SK-N-SH treated with all-trans-retinoic acid at 6 μM for 48 hours (cell line): Measurements from ENCODE around the gene SFXN1.
"Not testable (repeated sequence)": the region's sequence is repeated elsewhere in the genome, so short reads cannot be mapped to it uniquely, and the experiment has no call there.

Experiments
- ATAC-seq: fragments of 200-7000 bp; cut with Tn5 transposase; 3 replicates; pipeline ENCODE4 v1.9.1; 2020; ENCODE audit warnings: mild to moderate bottlenecking, moderate library complexity
- ARNTL ChIP-seq: fragments of 450-650 bp; formaldehyde crosslinking; IDR thresholded peaks from 2 replicates; pipeline ENCODE4 v1.5.0; 2020; ENCODE audit warnings: low read depth, mild to moderate bottlenecking, moderate library complexity, borderline replicate concordance
- BACH2 ChIP-seq: fragments of 250-450 bp; sonication (Bioruptor Pico); IDR thresholded peaks from 2 replicates; pipeline ENCODE4 v1.9.0; 2021; ENCODE audit warnings: mild to moderate bottlenecking, borderline replicate concordance
- CSDC2 ChIP-seq: fragments of 250-450 bp; sonication (Bioruptor Pico); IDR thresholded peaks from 2 replicates; pipeline ENCODE4 v1.5.0; 2020; ENCODE audit warnings: mild to moderate bottlenecking, moderate library complexity
- ESRRG ChIP-seq: fragments of 250-450 bp; sonication (Bioruptor Pico); IDR thresholded peaks from 2 replicates; pipeline ENCODE4 v1.6.1; 2021; ENCODE audit warnings: mild to moderate bottlenecking
- GLIS3 ChIP-seq: fragments of 250-450 bp; sonication (Bioruptor Pico); IDR thresholded peaks from 2 replicates; pipeline ENCODE4 v1.5.0; 2020; ENCODE audit warnings: mild to moderate bottlenecking, moderate library complexity
- ISL1 ChIP-seq: fragments of 250-450 bp; sonication (Bioruptor Pico); IDR thresholded peaks from 2 replicates; pipeline ENCODE4 v2.1.2; 2022; ENCODE audit warnings: mild to moderate bottlenecking, moderate library complexity
- OSR1 ChIP-seq: fragments of 250-450 bp; sonication (Bioruptor Pico); IDR thresholded peaks from 2 replicates; pipeline ENCODE4 v1.8.0; 2022; ENCODE audit warnings: moderate library complexity, mild to moderate bottlenecking, inconsistent platforms
- PPARA ChIP-seq: fragments of 250-450 bp; sonication (Bioruptor Pico); IDR thresholded peaks from 2 replicates; pipeline ENCODE4 v1.5.0; 2020; ENCODE audit warnings: mild to moderate bottlenecking, borderline replicate concordance
- RARB ChIP-seq: fragments of 250-450 bp; sonication (Bioruptor Pico); IDR thresholded peaks from 2 replicates; pipeline ENCODE4 v1.8.0; 2021; ENCODE audit warnings: mild to moderate bottlenecking, moderate library complexity
- SNAI2 ChIP-seq: fragments of 250-450 bp; sonication (Bioruptor Pico); IDR thresholded peaks from 2 replicates; pipeline ENCODE4 v1.5.0; 2020; ENCODE audit warnings: mild to moderate bottlenecking, moderate library complexity
- TCF4 ChIP-seq: fragments of 250-450 bp; sonication (Bioruptor Pico); IDR thresholded peaks from 2 replicates; pipeline ENCODE4 v1.8.0; 2021; ENCODE audit warnings: mild to moderate bottlenecking, moderate library complexity, borderline replicate concordance
- TOX ChIP-seq: fragments of 250-450 bp; sonication (Bioruptor Pico); IDR thresholded peaks from 2 replicates; pipeline ENCODE4 v1.8.0; 2021; ENCODE audit warnings: mild to moderate bottlenecking, moderate library complexity, borderline replicate concordance
- ZC3H10 ChIP-seq: fragments of 250-450 bp; sonication (Bioruptor Pico); IDR thresholded peaks from 2 replicates; pipeline ENCODE4 v1.5.1; 2021; ENCODE audit warnings: mild to moderate bottlenecking, moderate library complexity
- ZFP3 ChIP-seq: fragments of 250-450 bp; sonication (Bioruptor Pico); IDR thresholded peaks from 2 replicates; pipeline ENCODE4 v1.5.0; 2020; ENCODE audit warnings: mild to moderate bottlenecking, moderate library complexity
- ZFP30 ChIP-seq: fragments of 450-650 bp; formaldehyde crosslinking; IDR thresholded peaks from 2 replicates; pipeline ENCODE4 v1.5.0; 2022; ENCODE audit warnings: mild to moderate bottlenecking, moderate library complexity
- ZNF565 ChIP-seq: fragments of 450-650 bp; formaldehyde crosslinking; conservative IDR thresholded peaks from 2 replicates; pipeline ENCODE4 v1.5.0; 2020; ENCODE audit warnings: low read depth, mild to moderate bottlenecking, moderate library complexity
- TF ChIP-seq, protein P1 (sequence below): fragments of 250-450 bp; sonication (Bioruptor Pico); IDR thresholded peaks from 2 replicates; pipeline ENCODE4 v1.5.1; 2021; ENCODE audit warnings: mild to moderate bottlenecking, moderate library complexity
- TF ChIP-seq, protein P2 (sequence below): fragments of 250-450 bp; sonication (Bioruptor Pico); IDR thresholded peaks from 2 replicates; pipeline ENCODE4 v1.8.0; 2021; ENCODE audit warnings: low read depth, mild to moderate bottlenecking, moderate library complexity, borderline replicate concordance
- TF ChIP-seq, protein P3 (sequence below): fragments of 250-450 bp; sonication (Bioruptor Pico); IDR thresholded peaks from 2 replicates; pipeline ENCODE4 v1.5.0; 2020; ENCODE audit warnings: mild to moderate bottlenecking, moderate library complexity

SFXN1 gene

GRCh38 chr5:175438234-175438857 lies 40.0 kb upstream of the SFXN1 start:
- TF ChIP-seq GLIS3 (CRISPR knock-in tag) (no peak), ZFP30 (CRISPR knock-in tag) (no peak), BACH2 (CRISPR knock-in tag) (no peak), ARNTL (CRISPR knock-in tag) (no peak), ESRRG (no peak)
- no peak for ATAC-seq

DNA sequence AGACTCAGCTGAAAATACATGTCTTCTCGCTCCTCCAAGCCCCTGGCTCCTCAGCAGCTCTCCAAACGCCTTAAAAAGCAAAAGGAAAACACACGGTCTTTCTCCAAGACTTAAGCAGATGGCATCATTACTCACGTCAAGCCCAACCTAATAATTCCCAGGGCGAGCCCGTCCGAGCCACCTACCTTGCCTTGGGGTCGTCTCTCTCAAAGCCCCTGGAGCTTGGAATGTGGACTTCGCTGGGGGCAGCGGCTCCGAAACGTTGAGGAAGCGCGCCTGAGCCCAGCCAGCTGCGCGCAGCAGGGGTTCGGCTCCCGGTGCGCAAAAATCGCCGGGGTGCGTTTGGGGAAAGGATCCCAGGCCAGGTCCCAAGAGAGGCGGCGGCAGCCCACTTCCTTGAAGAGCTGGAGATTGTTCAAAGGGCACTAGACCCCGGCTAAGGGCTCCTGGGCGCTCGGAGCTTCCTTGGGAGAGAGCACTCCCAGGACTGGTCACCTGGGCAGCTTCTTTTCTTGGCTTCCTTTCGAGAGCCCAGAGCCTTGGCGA lies 34.8 kb upstream of the SFXN1 start:
- no peak for TF ChIP-seq ZFP3 (CRISPR knock-in tag)
- no peak for TF ChIP-seq BACH2 (CRISPR knock-in tag)
- no peak for TF ChIP-seq PPARA
- no peak for TF ChIP-seq ZNF565 (CRISPR knock-in tag)
- no peak for TF ChIP-seq ZFP30 (CRISPR knock-in tag)
- TF ChIP-seq, protein P1, sequence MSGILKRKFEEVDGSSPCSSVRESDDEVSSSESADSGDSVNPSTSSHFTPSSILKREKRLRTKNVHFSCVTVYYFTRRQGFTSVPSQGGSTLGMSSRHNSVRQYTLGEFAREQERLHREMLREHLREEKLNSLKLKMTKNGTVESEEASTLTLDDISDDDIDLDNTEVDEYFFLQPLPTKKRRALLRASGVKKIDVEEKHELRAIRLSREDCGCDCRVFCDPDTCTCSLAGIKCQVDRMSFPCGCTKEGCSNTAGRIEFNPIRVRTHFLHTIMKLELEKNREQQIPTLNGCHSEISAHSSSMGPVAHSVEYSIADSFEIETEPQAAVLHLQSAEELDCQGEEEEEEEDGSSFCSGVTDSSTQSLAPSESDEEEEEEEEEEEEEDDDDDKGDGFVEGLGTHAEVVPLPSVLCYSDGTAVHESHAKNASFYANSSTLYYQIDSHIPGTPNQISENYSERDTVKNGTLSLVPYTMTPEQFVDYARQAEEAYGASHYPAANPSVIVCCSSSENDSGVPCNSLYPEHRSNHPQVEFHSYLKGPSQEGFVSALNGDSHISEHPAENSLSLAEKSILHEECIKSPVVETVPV (CRISPR knock-in tag): no peak
- TF ChIP-seq, protein P2, sequence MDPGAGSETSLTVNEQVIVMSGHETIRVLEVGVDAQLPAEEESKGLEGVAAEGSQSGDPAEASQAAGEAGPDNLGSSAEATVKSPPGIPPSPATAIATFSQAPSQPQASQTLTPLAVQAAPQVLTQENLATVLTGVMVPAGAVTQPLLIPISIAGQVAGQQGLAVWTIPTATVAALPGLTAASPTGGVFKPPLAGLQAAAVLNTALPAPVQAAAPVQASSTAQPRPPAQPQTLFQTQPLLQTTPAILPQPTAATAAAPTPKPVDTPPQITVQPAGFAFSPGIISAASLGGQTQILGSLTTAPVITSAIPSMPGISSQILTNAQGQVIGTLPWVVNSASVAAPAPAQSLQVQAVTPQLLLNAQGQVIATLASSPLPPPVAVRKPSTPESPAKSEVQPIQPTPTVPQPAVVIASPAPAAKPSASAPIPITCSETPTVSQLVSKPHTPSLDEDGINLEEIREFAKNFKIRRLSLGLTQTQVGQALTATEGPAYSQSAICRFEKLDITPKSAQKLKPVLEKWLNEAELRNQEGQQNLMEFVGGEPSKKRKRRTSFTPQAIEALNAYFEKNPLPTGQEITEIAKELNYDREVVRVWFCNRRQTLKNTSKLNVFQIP: no peak
- TF ChIP-seq TOX (CRISPR knock-in tag): no peak
- no peak for TF ChIP-seq ZC3H10 (CRISPR knock-in tag)
- no peak for TF ChIP-seq GLIS3 (CRISPR knock-in tag)
- no peak for TF ChIP-seq RARB (CRISPR knock-in tag)
- ATAC-seq: no peak

DNA sequence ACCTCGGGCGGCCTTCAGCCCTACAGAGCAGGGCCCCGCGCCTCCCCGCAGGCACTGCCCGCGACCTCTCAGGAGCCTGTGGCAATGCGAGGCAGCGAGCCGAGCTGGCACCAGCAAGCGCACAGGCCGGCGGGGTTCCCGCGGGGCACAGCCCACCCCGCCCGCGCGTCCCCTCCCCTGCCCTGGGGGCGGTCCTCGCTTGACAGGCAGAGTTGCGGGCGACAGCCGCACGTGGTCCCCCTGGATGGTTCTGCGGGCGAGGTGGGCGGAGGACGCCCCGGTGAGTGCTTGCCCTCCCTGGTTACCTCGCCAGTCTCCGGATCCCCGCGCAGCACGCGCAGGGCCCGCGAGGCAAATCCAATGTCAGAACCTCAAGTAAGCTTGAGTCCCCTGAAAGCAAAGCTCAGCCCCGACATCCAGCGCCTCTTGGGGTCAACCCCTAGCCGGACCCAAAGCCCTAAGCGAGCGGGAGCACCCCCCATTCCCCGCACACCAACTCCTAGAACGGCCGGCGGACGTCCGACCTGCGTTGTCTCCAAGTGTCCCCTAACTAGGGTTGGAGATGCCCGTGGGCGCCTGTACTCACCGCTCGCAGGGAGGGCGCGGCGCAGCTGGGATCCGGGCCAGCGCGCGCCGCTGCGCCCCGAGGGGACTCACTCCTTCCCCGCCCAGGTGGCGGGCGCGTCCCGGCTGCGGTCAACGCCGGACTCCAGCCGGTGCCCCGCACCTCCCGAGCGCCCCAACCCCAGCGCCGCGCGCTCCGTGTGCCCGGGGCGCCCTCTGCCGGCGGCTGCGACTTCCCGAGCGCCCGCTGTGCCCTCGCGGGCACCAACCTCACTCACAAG lies 34.1 kb upstream of the SFXN1 start, which contains the start of gene DRD1:
TSS of gene DRD1 (minus strand) at position 123 of the 845 bp plus-strand sequence. CDS start 1,083 bp downstream, outside the sequence.
- TF ChIP-seq, protein P1 (CRISPR knock-in tag): no peak
- TF ChIP-seq ZFP3 (CRISPR knock-in tag) (no peak), ZNF565 (CRISPR knock-in tag) (no peak), ZC3H10 (CRISPR knock-in tag) (no peak), GLIS3 (CRISPR knock-in tag) (no peak)
- TF ChIP-seq, all 23 proteins: peak for 0
- peak; percentile 94 for ATAC-seq

GRCh38 chr5:175444905-175445456 lies 33.4 kb upstream of the SFXN1 start:
- TF ChIP-seq ISL1 (no peak), ZFP3 (CRISPR knock-in tag) (no peak), ESRRG (no peak), ZNF565 (CRISPR knock-in tag) (no peak), SNAI2 (no peak), OSR1 (CRISPR knock-in tag) (no peak), PPARA (no peak), ZFP30 (CRISPR knock-in tag) (no peak), CSDC2 (CRISPR knock-in tag) (no peak), GLIS3 (CRISPR knock-in tag) (no peak), TOX (CRISPR knock-in tag) (no peak), TCF4 (CRISPR knock-in tag) (no peak)
- TF ChIP-seq, protein P3, sequence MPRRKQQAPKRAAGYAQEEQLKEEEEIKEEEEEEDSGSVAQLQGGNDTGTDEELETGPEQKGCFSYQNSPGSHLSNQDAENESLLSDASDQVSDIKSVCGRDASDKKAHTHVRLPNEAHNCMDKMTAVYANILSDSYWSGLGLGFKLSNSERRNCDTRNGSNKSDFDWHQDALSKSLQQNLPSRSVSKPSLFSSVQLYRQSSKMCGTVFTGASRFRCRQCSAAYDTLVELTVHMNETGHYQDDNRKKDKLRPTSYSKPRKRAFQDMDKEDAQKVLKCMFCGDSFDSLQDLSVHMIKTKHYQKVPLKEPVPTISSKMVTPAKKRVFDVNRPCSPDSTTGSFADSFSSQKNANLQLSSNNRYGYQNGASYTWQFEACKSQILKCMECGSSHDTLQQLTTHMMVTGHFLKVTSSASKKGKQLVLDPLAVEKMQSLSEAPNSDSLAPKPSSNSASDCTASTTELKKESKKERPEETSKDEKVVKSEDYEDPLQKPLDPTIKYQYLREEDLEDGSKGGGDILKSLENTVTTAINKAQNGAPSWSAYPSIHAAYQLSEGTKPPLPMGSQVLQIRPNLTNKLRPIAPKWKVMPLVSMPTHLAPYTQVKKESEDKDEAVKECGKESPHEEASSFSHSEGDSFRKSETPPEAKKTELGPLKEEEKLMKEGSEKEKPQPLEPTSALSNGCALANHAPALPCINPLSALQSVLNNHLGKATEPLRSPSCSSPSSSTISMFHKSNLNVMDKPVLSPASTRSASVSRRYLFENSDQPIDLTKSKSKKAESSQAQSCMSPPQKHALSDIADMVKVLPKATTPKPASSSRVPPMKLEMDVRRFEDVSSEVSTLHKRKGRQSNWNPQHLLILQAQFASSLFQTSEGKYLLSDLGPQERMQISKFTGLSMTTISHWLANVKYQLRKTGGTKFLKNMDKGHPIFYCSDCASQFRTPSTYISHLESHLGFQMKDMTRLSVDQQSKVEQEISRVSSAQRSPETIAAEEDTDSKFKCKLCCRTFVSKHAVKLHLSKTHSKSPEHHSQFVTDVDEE (CRISPR knock-in tag): no peak
- ATAC-seq: no peak

GRCh38 chr5:175446378-175446777 lies 32.0 kb upstream of the SFXN1 start:
- ATAC-seq: not testable (repeated sequence)
